HEK293 (cell line): ENCODE results near the gene TPM4.

Experiments used
- CTCF ChIA-PET: fragments of 350-600 bp; formaldehyde crosslinking; extraction: SDS; loops from one replicate; lab custom pipeline; 2021; ENCODE audit warnings: antibody characterized with exemption; lab: Yijun Ruan, JAX
- POLR2A ChIA-PET: fragments of 300-600 bp; formaldehyde crosslinking; extraction: SDS; loops from one replicate; lab custom pipeline; 2020; ENCODE audit warnings: antibody characterized with exemption, inconsistent platforms; lab: Yijun Ruan, JAX
- H3K27ac ChIP-seq: fragments of 200-500 bp; sonication (Bioruptor generic); 2 replicates; pipeline ENCODE4 v1.5.1; 2014; ENCODE audit warnings: low read depth, low read length, control low read depth, inconsistent platforms; ENCODE audit errors: extremely low read depth
- H3K36me3 ChIP-seq, 2 experiments: fragments of 200-500 bp in 1 of 2; sonication (Bioruptor generic) in 1 of 2; 1 replicate in 1 of 2; 2 replicates in 1 of 2; pipeline ENCODE4 v1.5.1; 2014 to 2017; ENCODE audit warnings: inconsistent platforms in 2 of 2, low read length in 2 of 2; ENCODE audit not compliant: control insufficient read depth in 2 of 2, insufficient read depth in 1 of 2
- H3K4me1 ChIP-seq: fragments of 200-500 bp; sonication (Bioruptor generic); 2 replicates; pipeline ENCODE4 v1.5.1; 2014; ENCODE audit warnings: mild to moderate bottlenecking, low read length, inconsistent platforms; ENCODE audit not compliant: control insufficient read depth, insufficient read depth
- H3K4me3 ChIP-seq: 2 replicates; pipeline ENCODE4 v1.5.1; 2011; ENCODE audit warnings: low read depth, mild to moderate bottlenecking, control low read depth, low read length, moderate library complexity
- H3K9me3 ChIP-seq: fragments of 200-500 bp; sonication (Bioruptor generic); 2 replicates; pipeline ENCODE4 v1.5.1; 2014; ENCODE audit warnings: low read depth, low read length, inconsistent platforms; ENCODE audit not compliant: control insufficient read depth, insufficient read depth
- GLIS1 ChIP-seq: fragments of 450-650 bp; formaldehyde crosslinking; IDR thresholded peaks from 2 replicates; pipeline ENCODE4 v1.5.1; 2016; ENCODE audit warnings: missing biosample characterization, missing genetic modification characterization
- HOXD13 ChIP-seq: sonication (generic); formaldehyde crosslinking; IDR thresholded peaks from 2 replicates; pipeline ENCODE4 v1.8.0; 2022; ENCODE audit warnings: missing genetic modification reagents, borderline replicate concordance
- KLF1 ChIP-seq: fragments of 450-650 bp; formaldehyde crosslinking; IDR thresholded peaks from 2 replicates; pipeline ENCODE4 v1.5.1; 2016; ENCODE audit warnings: missing biosample characterization, missing genetic modification characterization
- OSR2 ChIP-seq: fragments of 450-650 bp; formaldehyde crosslinking; IDR thresholded peaks from 2 replicates; pipeline ENCODE4 v1.5.1; 2016; ENCODE audit warnings: missing biosample characterization, missing genetic modification characterization
- REPIN1 ChIP-seq: fragments of 450-650 bp; formaldehyde crosslinking; IDR thresholded peaks from 2 replicates; pipeline ENCODE4 v1.5.1; 2017; ENCODE audit warnings: missing biosample characterization, missing genetic modification characterization, low read depth
- SALL2 ChIP-seq: fragments of 450-650 bp; formaldehyde crosslinking; IDR thresholded peaks from 2 replicates; pipeline ENCODE4 v1.5.0; 2017; ENCODE audit warnings: missing biosample characterization, mild to moderate bottlenecking, missing genetic modification characterization, borderline replicate concordance
- SETDB1 ChIP-seq: IDR thresholded peaks from one replicate; pipeline ENCODE4 v1.6.1; 2017; ENCODE audit warnings: mild to moderate bottlenecking, low read length, moderate library complexity, mixed read lengths; ENCODE audit not compliant: insufficient read length
- ZNF114 ChIP-seq: fragments of 450-650 bp; formaldehyde crosslinking; IDR thresholded peaks from 2 replicates; pipeline ENCODE4 v1.5.0; 2017; ENCODE audit warnings: missing biosample characterization, missing genetic modification characterization
- ZNF121 ChIP-seq: fragments of 450-650 bp; formaldehyde crosslinking; IDR thresholded peaks from 2 replicates; pipeline ENCODE4 v1.5.1; 2016; ENCODE audit warnings: missing biosample characterization, missing genetic modification characterization
- ZNF133 ChIP-seq: fragments of 450-650 bp; formaldehyde crosslinking; IDR thresholded peaks from 2 replicates; pipeline ENCODE4 v1.5.1; 2016; ENCODE audit warnings: missing biosample characterization, missing genetic modification characterization
- ZNF184 ChIP-seq: fragments of 450-650 bp; IDR thresholded peaks from 2 replicates; pipeline ENCODE4 v1.5.1; 2018; ENCODE audit warnings: missing biosample characterization, mild to moderate bottlenecking, missing genetic modification characterization
- ZNF335 ChIP-seq: fragments of 450-650 bp; formaldehyde crosslinking; conservative IDR thresholded peaks from 2 replicates; pipeline ENCODE4 v1.5.1; 2016; ENCODE audit warnings: missing biosample characterization, missing genetic modification characterization
- ZNF501 ChIP-seq: fragments of 450-650 bp; formaldehyde crosslinking; IDR thresholded peaks from 2 replicates; pipeline ENCODE4 v1.5.1; 2016; ENCODE audit warnings: missing biosample characterization, missing genetic modification characterization
- ZNF621 ChIP-seq: fragments of 450-650 bp; formaldehyde crosslinking; IDR thresholded peaks from 2 replicates; pipeline ENCODE4 v1.5.1; 2017; ENCODE audit warnings: missing biosample characterization, missing genetic modification characterization
- ZNF629 ChIP-seq: fragments of 450-650 bp; formaldehyde crosslinking; IDR thresholded peaks from 2 replicates; pipeline ENCODE4 v1.5.1; 2017; ENCODE audit warnings: missing biosample characterization, missing genetic modification characterization
- ZNF670 ChIP-seq: fragments of 450-650 bp; formaldehyde crosslinking; IDR thresholded peaks from 2 replicates; pipeline ENCODE4 v1.5.1; 2016; ENCODE audit warnings: missing biosample characterization, missing genetic modification characterization, low read depth
- ZNF677 ChIP-seq: fragments of 450-650 bp; IDR thresholded peaks from 2 replicates; pipeline ENCODE4 v1.5.0; 2018; ENCODE audit warnings: missing biosample characterization, mild to moderate bottlenecking, missing genetic modification characterization, moderate library complexity
- ZNF768 ChIP-seq: fragments of 450-650 bp; formaldehyde crosslinking; IDR thresholded peaks from 2 replicates; pipeline ENCODE4 v1.5.1; 2018; ENCODE audit warnings: missing biosample characterization, mild to moderate bottlenecking, missing genetic modification characterization
- ZNF830 ChIP-seq: fragments of 450-650 bp; IDR thresholded peaks from 2 replicates; pipeline ENCODE4 v1.5.0; 2018; ENCODE audit warnings: missing biosample characterization, missing genetic modification characterization, low read depth, mild to moderate bottlenecking, moderate library complexity
- TF ChIP-seq, protein P1 (sequence below): fragments of 450-650 bp; formaldehyde crosslinking; IDR thresholded peaks from 2 replicates; pipeline ENCODE4 v1.5.1; 2016; ENCODE audit warnings: missing biosample characterization, missing genetic modification characterization
- TF ChIP-seq, protein P2 (sequence below): fragments of 450-650 bp; formaldehyde crosslinking; IDR thresholded peaks from 2 replicates; pipeline ENCODE4 v1.5.1; 2016; ENCODE audit warnings: missing biosample characterization, missing genetic modification characterization
- TF ChIP-seq, protein P3 (sequence below): fragments of 450-650 bp; formaldehyde crosslinking; IDR thresholded peaks from 2 replicates; pipeline ENCODE4 v1.5.1; 2017; ENCODE audit warnings: missing biosample characterization, missing genetic modification characterization
- TF ChIP-seq, protein P4 (sequence below): fragments of 450-650 bp; formaldehyde crosslinking; IDR thresholded peaks from 2 replicates; pipeline ENCODE4 v1.5.1; 2016; ENCODE audit warnings: missing biosample characterization, missing genetic modification characterization
- TF ChIP-seq, protein P5 (sequence below): fragments of 450-650 bp; formaldehyde crosslinking; IDR thresholded peaks from 2 replicates; pipeline ENCODE4 v1.5.1; 2016; ENCODE audit warnings: missing biosample characterization, missing genetic modification characterization
- TF ChIP-seq, protein P6 (sequence below): fragments of 450-650 bp; formaldehyde crosslinking; IDR thresholded peaks from 2 replicates; pipeline ENCODE4 v1.5.1; 2016; ENCODE audit warnings: missing biosample characterization, missing genetic modification characterization
- TF ChIP-seq, protein P7 (sequence below): fragments of 450-650 bp; formaldehyde crosslinking; IDR thresholded peaks from 2 replicates; pipeline ENCODE4 v1.5.1; 2017; ENCODE audit warnings: missing biosample characterization, missing genetic modification characterization

The TPM4 gene

DNA sequence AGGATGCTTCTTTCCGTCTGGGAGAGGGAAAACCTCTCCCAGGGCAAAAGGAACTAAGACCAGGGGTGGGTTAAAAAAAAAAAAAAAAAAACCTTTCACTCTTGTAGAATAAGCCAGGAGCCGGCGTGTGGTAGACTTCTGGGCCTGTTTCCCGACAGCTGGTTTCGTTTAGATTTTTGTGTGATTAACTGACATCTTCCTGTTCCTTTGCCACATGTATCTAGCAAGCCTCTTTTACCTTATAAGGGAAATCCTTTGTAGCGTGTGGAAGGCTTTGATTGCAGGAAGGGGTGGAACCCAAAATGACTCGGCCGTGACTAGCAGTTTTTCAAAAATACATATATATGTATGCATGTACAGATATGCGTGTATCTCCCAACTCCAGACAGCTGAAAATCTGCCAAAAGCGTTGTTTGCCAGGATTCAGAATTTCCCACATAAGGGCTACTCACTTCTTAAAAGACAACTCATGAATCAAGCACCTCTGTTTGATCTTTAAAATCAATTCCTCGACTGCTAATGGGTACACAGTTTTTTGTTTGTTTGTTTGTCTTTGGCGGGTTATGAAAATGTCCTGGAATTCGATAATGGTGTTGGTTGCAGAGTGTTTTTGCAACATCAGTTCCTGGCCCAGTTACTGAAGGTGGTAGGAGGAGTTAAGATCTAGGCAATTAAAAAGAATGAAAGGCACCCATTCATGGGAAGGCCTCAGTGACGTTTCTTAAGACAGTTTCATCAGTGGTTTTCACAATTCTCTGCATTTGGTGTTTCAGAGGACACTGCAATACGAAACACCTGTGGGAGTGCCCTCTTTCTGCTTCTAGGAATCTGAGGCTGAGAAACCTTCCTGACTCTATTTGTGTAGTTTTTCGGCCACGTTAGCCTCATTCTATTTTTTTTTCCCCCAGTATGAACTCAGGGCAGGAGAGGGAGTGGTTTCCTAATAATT is 2.7 kb downstream of the TPM4 start:
- Histone ChIP-seq H3K4me3 (peak overlapping the region; percentile 91), H3K9me3 (no peaks in the 10 kb centered on the region), H3K27ac (peak overlapping the region; percentile 97), H3K36me3 (peaks cover 24 to 41% of the 10 kb centered on the region in 2 experiments; a peak in 2 of 3 replicates), H3K4me1 (peaks cover 12% of the 10 kb centered on the region)
- CTCF ChIA-PET, result interaction anchor here (0.8 to 0.9 kb wide), 3 partner anchors 32 to 37 kb away, joined by 3 to 5 read pairs (median 3); no protein-coding TSS in a partner anchor
- POLR2A ChIA-PET, result interaction anchor here (0.6 to 3.4 kb wide), 3 partner anchors 16 to 119 kb away, joined by 3 to 20 read pairs (median 12); partner anchors contain the start of genes AP1M1 and RAB8A
- TF ChIP-seq ZNF677 (no peak), ZNF621 (tag by site-specific recombination) (no peak), HOXD13 (no peak), KLF1 (tag by site-specific recombination) (peak; percentile 22; the same call in 1 of the 2 replicates), REPIN1 (no peak), OSR2 (tag by site-specific recombination) (no peak), ZNF670 (tag by site-specific recombination) (no peak), ZNF114 (tag by site-specific recombination) (no peak), ZNF121 (tag by site-specific recombination) (no peak), ZNF830 (tag by site-specific recombination) (no peak), ZNF629 (tag by site-specific recombination) (no peak; the same call in 1 of the 2 replicates), ZNF768 (tag by site-specific recombination) (no peak), ZNF184 (tag by site-specific recombination) (no peak), ZNF133 (tag by site-specific recombination) (no peak), SETDB1 (no peak), ZNF501 (tag by site-specific recombination) (no peak), GLIS1 (no peak), ZNF335 (peak; percentile 33; the same call in 1 of the 2 replicates), SALL2 (tag by site-specific recombination) (no peak)
- TF ChIP-seq, protein P1, sequence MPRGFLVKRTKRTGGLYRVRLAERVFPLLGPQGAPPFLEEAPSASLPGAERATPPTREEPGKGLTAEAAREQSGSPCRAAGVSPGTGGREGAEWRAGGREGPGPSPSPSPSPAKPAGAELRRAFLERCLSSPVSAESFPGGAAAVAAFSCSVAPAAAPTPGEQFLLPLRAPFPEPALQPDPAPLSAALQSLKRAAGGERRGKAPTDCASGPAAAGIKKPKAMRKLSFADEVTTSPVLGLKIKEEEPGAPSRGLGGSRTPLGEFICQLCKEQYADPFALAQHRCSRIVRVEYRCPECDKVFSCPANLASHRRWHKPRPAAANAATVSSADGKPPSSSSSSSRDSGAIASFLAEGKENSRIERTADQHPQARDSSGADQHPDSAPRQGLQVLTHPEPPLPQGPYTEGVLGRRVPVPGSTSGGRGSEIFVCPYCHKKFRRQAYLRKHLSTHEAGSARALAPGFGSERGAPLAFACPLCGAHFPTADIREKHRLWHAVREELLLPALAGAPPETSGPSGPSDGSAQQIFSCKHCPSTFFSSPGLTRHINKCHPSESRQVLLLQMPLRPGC, result peak; percentile 29; the same call in 1 of the 2 replicates
- TF ChIP-seq, protein P2, sequence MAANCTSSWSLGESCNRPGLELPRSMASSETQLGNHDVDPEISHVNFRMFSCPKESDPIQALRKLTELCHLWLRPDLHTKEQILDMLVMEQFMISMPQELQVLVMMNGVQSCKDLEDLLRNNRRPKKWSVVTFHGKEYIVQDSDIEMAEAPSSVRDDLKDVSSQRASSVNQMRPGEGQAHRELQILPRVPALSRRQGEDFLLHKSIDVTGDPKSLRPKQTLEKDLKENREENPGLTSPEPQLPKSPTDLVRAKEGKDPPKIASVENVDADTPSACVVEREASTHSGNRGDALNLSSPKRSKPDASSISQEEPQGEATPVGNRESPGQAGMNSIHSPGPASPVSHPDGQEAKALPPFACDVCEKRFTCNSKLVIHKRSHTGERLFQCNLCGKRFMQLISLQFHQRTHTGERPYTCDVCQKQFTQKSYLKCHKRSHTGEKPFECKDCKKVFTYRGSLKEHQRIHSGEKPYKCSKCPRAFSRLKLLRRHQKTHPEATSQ (tag by site-specific recombination), result no peak
- TF ChIP-seq, protein P3, sequence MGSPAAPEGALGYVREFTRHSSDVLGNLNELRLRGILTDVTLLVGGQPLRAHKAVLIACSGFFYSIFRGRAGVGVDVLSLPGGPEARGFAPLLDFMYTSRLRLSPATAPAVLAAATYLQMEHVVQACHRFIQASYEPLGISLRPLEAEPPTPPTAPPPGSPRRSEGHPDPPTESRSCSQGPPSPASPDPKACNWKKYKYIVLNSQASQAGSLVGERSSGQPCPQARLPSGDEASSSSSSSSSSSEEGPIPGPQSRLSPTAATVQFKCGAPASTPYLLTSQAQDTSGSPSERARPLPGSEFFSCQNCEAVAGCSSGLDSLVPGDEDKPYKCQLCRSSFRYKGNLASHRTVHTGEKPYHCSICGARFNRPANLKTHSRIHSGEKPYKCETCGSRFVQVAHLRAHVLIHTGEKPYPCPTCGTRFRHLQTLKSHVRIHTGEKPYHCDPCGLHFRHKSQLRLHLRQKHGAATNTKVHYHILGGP (tag by site-specific recombination), result peak; percentile 55; the same call in 1 of the 2 replicates
- TF ChIP-seq, protein P4, sequence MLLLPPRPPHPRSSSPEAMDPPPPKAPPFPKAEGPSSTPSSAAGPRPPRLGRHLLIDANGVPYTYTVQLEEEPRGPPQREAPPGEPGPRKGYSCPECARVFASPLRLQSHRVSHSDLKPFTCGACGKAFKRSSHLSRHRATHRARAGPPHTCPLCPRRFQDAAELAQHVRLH, result no peak
- TF ChIP-seq, protein P5, sequence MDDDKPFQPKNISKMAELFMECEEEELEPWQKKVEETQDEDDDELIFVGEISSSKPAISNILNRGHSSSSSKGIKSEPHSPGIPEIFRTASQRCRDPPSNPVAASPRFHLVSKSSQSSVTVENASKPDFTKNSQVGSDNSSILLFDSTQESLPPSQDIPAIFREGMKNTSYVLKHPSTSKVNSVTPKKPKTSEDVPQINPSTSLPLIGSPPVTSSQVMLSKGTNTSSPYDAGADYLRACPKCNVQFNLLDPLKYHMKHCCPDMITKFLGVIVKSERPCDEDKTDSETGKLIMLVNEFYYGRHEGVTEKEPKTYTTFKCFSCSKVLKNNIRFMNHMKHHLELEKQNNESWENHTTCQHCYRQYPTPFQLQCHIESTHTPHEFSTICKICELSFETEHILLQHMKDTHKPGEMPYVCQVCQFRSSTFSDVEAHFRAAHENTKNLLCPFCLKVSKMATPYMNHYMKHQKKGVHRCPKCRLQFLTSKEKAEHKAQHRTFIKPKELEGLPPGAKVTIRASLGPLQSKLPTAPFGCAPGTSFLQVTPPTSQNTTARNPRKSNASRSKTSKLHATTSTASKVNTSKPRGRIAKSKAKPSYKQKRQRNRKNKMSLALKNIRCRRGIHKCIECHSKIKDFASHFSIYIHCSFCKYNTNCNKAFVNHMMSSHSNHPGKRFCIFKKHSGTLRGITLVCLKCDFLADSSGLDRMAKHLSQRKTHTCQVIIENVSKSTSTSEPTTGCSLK (tag by site-specific recombination), result no peak
- TF ChIP-seq, protein P6, sequence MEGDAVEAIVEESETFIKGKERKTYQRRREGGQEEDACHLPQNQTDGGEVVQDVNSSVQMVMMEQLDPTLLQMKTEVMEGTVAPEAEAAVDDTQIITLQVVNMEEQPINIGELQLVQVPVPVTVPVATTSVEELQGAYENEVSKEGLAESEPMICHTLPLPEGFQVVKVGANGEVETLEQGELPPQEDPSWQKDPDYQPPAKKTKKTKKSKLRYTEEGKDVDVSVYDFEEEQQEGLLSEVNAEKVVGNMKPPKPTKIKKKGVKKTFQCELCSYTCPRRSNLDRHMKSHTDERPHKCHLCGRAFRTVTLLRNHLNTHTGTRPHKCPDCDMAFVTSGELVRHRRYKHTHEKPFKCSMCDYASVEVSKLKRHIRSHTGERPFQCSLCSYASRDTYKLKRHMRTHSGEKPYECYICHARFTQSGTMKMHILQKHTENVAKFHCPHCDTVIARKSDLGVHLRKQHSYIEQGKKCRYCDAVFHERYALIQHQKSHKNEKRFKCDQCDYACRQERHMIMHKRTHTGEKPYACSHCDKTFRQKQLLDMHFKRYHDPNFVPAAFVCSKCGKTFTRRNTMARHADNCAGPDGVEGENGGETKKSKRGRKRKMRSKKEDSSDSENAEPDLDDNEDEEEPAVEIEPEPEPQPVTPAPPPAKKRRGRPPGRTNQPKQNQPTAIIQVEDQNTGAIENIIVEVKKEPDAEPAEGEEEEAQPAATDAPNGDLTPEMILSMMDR (tag by site-specific recombination), result no peak
- TF ChIP-seq, protein P7, sequence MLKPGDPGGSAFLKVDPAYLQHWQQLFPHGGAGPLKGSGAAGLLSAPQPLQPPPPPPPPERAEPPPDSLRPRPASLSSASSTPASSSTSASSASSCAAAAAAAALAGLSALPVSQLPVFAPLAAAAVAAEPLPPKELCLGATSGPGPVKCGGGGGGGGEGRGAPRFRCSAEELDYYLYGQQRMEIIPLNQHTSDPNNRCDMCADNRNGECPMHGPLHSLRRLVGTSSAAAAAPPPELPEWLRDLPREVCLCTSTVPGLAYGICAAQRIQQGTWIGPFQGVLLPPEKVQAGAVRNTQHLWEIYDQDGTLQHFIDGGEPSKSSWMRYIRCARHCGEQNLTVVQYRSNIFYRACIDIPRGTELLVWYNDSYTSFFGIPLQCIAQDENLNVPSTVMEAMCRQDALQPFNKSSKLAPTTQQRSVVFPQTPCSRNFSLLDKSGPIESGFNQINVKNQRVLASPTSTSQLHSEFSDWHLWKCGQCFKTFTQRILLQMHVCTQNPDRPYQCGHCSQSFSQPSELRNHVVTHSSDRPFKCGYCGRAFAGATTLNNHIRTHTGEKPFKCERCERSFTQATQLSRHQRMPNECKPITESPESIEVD (tag by site-specific recombination), result peak; percentile 37; the same call in 1 of the 2 replicates
